ENCODE measurements around the gene LURAP1L.

LURAP1L gene, protein sequence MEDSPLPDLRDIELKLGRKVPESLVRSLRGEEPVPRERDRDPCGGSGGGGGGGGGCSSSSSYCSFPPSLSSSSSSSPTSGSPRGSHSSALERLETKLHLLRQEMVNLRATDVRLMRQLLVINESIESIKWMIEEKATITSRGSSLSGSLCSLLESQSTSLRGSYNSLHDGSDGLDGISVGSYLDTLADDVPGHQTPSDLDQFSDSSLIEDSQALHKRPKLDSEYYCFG

DNA sequence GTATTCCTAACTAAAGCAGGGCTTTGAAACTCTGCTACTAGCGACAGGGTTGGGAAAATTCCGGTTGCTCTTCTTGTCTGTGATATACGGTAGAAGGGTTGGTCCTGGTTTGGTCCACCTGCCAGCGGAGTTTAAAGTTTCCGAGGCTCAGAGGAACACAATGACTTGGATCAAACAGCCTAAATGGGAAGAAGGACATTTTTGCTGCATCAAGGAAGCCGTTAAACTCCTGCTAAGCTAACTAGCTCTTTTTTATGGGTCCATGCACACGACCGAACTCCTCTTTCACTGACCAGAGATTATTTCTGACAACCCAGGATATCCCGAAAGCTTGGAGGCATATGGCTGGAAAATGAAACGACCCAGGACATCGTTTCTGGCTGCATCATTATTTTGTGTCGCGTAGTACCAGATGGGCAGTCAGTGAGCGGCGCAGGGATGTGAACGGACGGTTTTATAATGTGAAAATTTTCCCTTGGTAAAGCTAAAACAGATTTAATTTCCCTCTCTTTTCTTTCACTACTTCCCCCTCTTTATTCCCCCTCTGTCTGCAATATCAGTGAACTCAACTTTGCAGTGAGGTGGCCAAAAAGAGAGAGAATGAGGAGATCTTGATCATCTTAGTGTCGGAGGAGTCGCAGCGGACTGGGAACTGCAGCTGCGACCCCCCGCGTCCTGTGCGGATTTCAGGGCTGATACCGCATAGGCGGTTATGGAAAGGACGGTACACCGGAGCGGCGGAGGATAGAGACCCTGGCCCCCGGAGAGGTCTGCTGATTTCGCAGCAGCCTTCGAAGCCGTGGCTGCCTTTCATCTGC, at the start of gene LURAP1L:
TSS of gene LURAP1L (plus strand) at position 160 of the 818 bp plus-strand sequence. CDS start 696 bp downstream, outside the sequence.
- DNase-seq, result no peak

DNA sequence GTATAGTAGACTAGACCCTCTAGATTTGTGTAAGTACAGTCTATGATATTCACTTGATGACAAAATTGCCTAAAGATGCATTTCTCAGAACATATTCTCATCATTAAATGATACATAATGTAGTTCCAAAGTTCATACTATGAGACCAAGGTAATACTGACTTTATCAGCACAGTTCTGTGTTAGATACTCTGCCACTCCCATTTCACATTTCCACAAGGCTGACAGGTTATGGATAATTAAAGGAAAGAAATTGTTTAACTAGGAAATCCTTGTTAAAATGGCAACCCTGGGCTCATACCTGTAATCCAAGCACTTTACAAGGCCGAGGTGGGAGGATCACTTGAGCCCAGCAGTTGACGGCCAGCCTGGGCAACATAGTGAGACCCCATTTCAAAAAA, 48.0 kb upstream of the LURAP1L start:
- no peak for DNase-seq

DNA sequence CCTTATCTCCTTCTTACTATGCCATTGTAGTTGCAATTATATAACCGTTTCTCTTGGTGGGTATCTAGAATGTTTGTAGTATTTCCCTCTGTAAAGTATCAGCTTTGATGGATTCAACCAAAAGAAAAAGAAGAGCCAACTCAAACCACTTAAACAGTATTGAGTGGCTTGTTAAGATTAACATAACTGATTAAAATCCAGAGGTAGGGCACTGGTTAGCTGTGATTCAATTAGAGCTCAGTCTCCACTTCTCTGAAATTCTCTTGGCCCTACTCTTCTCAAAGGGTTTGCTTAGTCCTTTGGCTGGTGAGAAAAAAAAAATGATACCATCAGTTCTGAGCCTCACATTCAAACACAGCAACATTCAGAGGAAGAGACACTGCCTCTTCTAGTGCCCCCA, 44.6 kb upstream of the LURAP1L start:
- no peak for DNase-seq

DNA sequence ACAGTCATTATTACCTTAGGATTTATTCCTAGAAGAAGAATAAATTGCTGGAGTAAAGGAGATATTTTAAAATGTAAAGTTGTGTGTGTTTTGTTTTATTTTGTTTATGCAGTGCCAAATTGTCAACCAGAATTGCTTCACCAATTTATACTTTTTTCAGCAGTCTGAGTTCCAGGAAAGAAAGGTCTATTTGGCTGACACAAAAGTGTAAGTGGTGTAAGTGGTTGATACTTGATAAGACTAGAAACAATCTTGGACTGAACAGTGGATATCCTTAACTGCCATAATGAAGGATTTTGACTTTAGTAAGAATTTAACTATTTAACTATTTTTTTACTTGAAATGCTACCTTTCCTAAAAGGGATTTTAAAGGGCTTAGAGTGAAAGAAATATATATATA, 43.9 kb upstream of the LURAP1L start:
- DNase-seq, result no peak

DNA sequence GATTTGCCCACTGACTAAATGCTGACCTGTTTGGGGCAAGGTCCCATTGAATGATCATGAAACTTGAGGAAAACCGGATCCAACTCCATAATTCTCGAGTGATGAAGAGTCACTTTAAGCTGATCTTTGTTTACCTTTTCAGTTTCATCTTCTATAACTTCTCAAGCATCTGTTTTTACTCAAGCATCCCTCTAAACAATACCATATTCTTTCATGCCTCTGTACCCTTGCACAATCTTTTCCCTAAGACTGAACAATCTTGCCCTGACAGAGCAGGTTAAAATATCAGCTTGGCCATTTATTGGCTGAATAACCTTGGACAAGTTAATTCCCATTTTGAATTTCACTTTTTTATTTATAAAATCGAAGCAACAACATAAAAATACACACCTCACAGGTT, 41.8 kb upstream of the LURAP1L start:
- DNase-seq, result no peak

DNA sequence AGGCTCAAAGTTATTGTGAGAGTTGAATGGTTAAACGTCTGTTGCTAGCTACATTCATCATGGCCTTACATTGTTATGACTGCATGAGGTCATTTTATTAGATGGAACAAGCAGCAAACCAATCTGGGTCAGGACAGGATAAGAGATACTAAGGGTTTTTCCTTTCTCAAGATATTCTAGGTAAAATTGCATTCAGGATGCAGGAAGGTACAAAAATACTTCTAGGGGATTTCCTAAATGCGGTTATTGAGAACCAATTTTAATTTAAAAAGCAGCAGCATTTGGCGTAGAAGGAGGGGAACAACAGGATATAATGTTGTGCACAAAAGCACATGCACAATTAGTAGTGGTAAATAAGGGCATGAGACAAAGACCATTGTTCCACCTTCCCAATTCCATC, 39.2 kb upstream of the LURAP1L start:
- DNase-seq, result no peak

DNA sequence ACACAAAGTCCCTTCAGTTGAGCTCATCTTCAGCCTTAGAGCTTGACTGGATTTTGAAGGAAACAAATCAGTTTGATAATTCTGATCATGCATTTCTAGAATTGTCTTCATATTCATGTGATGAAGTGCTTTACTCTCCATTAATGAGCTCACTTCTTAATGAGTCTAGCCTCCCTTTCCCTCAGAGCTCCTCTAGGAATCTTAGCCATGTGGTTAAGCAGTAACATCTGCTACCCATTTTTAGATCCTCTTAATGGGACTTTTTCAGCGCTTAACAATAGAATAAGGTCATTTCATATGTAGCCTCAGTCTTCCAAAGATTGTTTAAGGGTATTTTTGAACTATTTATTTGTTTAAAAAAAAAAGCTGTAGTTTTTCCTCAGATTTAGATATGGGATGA, 36.9 kb upstream of the LURAP1L start:
- DNase-seq, result no peak

DNA sequence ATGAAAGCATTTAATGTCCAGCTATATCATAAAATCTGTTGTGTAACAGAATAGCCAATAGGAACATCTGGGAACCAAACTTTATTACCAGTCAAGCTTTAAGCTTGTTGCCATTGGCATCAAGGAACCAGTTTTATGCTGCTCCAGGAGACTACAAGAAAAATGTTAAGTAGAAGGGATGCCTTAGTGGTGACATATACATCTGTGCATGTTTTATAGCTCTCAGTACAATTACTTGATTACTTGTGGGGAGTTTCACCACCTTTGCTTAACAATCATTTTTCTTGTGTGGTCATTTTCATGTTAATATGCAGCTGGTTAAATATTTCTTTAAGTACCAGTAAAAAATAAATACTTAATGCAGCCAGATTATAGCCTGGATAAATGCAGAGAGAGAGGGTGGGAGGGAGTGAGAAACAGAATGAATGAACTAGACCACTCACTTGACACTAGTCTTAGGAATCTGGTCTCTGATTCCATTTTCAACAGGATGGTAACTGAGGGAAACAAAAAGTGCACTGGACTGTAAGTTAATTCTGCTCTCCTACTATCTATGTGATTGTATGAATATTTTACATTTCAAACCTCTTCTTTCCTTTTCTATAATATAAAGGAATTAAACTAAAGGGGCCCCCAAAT, 35.7 kb upstream of the LURAP1L start:
- DNase-seq, result no peak

DNA sequence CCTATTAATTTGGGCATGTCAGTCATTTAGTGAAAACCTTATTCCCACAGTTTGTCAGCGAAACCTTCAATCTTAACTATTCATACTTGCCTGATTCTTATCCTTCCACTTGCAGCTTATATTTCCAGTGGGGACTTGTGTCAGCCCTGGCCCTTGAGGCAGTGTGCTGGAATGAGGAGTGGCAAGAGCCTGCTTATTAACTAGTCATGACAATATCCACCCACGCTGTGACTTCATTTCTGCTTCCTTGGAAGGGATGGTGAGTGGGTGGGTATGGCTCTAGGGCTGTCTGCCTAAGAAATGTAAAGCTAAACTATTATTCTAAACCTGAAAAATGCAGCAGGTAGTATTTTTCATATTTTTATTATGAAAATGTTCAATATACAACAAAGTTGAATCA, 34.0 kb upstream of the LURAP1L start:
- DNase-seq, result no peak

DNA sequence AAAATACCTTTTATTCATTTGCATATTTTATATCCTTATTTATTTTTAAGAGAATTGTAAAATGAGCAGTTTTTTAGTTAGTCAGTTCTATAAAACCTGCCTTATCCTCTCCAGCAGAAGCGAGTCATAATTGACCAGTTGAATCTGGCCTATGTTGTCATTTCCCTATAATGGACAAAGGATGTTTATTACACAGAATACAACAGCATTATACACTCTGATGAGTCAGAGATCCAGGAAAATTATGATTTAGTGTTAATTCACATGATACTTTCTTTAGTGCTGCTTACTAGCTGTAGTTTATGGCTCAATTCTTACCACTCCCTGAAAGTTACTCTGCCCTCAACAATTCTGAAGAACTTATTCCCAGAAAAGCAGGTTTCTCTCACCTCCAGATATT, 26.8 kb upstream of the LURAP1L start:
- DNase-seq, result no peak

DNA sequence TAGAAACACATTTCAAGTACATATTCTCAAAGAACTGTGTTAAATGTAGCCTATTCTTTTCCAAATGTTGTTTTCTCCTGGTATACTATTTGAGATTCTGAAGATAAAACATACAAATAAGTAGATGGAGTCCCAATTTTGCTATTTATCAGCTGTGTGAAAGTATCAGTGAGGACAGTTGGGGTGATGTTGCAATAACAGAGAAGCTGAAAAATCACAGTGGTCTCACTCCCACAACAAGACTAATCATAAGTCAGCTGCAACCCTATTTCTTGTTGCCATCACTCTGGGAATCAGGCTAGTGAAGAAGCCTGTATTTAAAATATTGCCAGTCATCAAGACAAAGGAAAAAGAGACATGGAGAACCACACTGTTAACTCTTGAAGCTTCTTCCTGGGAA, 25.9 kb upstream of the LURAP1L start:
- no peak for DNase-seq

DNA sequence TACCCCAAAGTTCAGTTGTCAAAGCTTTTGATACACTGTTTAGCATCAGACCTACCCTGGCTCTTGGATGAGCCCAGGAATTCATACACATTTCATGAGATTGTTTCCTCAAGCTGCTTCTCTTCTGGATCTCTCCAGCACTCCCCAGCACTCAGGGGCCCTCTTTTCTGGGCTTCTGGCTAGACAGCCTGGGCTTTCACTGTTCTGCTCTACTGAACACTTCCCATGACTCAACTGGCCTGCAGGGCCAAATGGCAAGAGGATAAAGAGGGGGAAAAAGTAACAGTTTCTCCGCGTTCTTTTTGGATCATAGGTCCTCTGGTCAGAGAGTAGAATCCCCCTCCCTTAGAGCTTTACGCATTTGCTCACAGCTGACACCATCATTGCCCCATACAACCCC, 20.9 kb upstream of the LURAP1L start:
- no peak for DNase-seq

DNA sequence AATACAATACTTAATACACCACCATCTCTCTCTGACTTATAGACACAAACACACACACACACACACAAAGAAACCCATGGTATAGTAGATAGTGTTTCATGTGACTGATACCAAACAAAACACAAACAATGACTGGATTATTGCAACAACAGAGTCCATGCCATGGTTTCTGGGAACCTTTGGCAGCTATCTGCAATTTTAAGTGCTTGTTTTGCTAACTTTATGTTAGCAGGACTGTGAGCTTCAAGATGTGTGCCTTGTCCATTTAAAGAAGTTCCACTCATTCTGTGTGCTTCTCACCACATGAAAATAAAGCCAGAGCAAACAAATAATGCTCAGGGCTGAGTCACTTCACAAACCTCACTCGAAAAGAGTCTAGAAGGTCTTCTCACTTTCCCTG, 15.1 kb upstream of the LURAP1L start:
- DNase-seq, result no peak

DNA sequence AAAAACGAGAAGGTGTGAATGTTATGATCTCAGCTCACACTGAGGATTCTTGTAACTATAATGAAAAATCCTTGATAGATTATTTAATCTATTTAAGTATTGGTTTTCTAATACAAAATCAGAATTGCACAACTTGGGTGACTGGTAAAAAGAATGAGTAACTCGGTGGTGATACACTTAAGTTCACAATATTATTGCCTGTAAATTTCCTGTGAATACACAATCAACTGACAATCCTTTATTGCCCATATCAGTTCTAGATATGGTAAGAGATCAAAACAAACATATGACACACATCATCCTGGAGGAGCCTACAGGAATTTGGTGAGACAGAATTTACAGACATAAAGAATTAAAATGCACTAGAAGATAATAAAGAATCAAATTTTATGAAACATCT, 14.1 kb upstream of the LURAP1L start:
- DNase-seq, result no peak

DNA sequence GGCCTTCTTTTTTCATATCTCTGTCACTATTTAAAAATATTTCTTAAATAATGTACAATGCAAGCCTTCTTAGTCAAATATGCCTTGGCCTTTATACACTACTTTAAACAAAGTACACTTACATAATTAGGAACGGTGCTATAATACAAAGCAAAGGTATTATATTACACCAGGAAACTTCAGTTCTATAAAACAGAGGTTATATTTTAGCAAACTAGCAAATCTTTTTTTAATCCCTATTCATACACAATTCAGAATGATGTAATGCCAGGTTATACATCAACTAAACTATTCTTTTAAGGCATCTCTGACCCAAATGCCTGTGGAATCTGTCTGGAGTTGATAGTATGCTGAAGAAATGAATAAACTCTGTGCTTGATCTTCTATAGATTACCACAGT, 10.7 kb upstream of the LURAP1L start:
- DNase-seq, result no peak

DNA sequence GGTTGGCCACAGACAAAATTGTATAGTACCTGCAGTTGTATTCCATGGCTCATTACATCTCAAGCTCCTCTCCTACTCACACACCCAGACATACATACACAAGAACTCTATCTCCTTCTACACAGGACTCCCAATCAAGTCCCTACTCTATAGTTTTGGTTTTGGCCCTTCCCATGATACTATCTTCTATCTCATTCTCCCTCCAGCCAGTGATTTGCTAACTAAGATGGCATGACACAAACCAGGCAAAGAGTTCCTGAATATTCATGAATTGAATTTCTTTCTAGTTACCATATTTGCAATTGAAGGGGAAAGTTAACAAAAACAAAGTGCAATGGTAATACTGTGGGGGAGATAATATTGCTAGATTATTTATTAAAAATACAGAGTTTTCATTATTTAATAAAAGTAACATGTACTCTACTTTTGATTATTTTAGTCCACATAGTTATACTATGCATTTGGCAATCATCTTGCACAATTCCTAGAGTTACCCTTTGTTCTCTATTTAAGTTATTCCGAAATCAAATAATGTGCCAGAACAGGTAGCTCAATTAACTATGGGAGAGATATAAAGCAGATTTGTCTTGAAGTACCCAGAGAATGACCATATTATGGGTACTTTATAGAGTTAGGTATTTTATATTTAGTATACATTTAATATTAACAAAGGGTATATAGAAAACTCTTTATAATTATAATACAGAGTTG, 9.6 kb upstream of the LURAP1L start:
- no peak for DNase-seq

DNA sequence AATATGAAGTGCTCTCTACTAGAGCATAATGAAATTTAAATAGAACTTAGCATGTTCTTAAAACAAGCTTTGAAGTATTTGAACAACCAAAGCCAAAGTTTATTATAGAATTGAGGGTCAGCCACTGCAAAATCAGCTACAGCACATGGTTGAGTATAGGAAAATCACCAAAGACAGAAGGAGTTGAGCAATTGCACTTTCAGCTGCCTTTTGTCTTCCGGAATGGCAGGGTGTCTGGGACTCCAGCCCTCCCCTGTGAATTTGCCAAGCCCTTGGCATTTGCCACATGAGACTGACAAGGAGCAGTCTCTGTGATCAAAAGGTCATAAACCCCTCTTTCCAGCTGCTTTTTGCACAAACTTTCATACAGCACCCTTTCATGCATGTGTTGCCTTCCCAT, 8.5 kb upstream of the LURAP1L start:
- DNase-seq, result no peak

DNA sequence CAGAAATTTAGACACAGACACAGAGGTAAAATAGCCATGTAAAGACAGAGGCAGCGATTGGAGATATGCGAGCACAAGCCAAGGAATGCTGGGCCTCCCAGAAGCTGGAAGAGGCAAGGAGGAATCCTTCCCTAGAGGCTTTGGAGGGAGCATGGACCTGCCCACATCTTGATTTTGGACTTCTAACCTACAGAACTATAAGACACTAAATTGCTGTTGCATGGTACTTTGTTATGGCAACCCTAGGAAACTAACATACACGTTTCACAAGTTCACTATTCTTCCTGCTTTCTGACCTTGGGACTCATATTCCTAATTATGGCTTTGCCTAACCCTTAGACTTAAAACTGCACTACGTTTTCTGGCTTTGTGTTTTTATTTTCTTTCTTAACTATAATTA, 4.6 kb upstream of the LURAP1L start:
- DNase-seq, result no peak

DNA sequence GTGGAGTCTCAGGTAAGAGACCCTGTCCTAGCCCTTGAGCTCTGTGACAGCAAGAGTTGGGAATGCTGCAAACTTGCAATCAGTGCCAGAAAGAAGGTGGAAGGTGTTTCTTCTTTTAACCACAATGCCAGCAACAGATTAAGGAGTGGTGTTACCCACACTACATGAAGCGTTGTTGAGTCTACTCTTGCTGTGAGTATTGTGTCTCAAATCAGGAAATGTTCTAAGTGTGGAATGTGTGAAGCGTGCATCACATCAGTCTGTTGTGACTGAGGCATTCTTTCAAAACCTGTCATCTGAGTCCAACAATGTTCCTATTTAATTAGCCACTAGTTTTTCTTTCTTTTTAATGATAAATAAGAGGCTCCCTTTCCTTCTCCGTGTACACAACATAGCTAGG, 2.9 kb upstream of the LURAP1L start:
- DNase-seq, result no peak

DNA sequence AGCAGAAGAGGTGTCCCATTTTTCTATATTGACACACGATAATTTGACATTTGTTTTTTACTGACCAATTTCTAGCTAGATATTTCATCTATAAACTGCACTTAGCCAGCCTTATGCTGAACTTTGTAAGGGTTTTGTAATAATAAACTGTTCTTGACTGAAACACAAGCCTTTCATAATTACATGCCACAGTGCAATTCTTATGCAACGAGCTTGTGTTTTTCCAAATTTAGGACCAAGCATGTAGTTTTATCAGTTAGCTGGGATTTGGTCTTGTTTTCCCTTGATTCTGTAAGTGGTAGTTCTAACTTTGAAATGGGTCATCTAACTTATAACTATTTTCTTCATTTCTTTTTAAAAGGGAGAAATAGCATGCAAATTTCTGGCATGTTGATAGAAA, 1.3 kb upstream of the LURAP1L start:
- no peak for DNase-seq

DNA sequence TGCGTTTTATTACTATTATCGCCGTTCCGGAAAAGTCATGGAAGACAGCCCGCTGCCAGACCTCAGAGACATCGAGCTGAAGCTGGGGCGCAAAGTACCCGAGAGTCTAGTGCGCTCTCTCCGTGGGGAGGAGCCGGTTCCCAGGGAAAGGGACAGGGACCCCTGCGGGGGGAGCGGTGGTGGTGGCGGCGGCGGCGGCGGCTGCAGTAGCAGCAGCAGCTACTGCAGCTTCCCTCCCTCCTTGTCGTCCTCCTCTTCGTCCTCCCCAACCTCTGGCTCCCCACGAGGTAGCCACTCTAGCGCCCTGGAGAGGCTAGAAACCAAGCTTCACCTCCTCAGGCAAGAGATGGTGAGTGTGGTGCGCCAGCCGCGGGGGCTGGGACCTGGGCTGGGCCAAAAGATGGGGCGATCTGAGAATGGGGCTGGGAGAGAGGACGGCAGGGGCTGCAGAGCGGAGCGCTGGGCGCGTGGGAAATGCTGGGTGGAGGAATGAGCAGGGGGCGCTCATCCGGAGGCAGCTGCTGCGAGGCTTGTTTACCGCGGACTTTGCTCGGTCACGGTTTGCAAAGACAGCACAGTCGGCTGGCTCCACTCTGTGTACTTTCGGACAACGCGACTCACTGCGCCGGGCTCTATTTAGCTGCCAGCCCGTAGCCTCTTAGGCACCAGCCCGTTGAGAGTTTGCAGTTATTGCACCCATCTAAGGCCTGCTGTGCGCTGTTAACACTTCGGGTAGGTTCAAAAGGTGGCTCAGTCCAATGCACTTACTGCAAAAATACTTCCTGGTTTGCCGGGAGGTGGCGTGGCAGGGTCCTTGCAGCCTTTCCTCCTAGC, 1.1 kb downstream of the LURAP1L start:
- DNase-seq, result no peak

DNA sequence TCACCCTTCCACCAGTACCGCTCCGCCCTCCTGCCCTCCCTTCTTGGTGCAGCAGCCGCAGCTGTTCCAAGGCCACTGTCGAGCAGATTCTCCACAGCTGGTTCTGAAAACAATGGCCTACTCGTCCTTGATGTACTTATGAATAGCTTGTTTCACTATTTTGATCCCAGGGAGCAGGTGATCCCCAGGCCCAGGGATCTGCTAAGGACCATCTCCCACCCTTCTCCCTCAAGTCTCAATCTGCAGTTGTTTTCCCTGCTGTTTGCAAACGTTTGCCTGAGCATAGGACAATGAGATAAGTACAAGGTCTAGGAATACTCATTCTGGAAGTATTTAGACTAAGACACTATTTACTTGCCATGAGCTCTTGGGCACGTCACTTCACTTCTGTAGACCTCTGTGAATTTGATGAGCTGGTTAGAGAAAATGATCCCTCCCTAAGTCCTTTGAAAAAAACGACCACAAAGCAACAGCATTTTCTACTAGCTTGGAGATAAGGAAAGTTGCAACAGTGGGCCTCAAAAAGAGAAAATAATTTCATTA, 1.8 kb downstream of the LURAP1L start:
- DNase-seq, result no peak

Data from activated naive CD4-positive, alpha-beta T cell treated with Interleukin-2 at 50 U/mL for 16 hours (primary cell).